PC-9 (cell line): ENCODE data around the gene HSPA4.

Experiments used
- CTCF ChIP-seq: fragments of 200-600 bp; sonication (generic); conservative IDR thresholded peaks from 2 replicates; pipeline ENCODE4 v1.6.1; 2017; ENCODE audit warnings: mixed run types, antibody characterized with exemption, mild to moderate bottlenecking, moderate library complexity
- EZH2 ChIP-seq: fragments of 200-600 bp; sonication (generic); IDR thresholded peaks from 2 replicates; pipeline ENCODE4 v1.8.0; 2017; ENCODE audit warnings: antibody characterized with exemption, low read depth

- no peak for TF ChIP-seq CTCF
- no peak for TF ChIP-seq EZH2
These were observed 1.3 kb upstream of the HSPA4 start for GRCh38 chr5:133050521-133050920.
